CD4-positive, alpha-beta T cell (primary cell): ENCODE results near the gene GNAQ. TPM values are rescaled to one million over a fixed set of nuclear protein-coding genes. Genes with fewer than 3 reads are reported as not detected.

ENCODE experiments used
- ATAC-seq: fragments of 200-7000 bp; cut with Tn5 transposase; one replicate; pipeline ENCODE4 v1.10.0; 2022; ENCODE audit warnings: mild to moderate bottlenecking; ENCODE audit not compliant: poor library complexity
- CTCF ChIA-PET: fragments of 350-600 bp; sonication (Branson Sonifier 250); formaldehyde crosslinking; loops from one replicate; lab custom pipeline; 2021; ENCODE audit warnings: antibody characterized with exemption, inconsistent platforms; lab: Charles Lee
- POLR2A ChIA-PET: fragments of 350-600 bp; sonication (Branson Sonifier 250); formaldehyde crosslinking; loops from one replicate; lab custom pipeline; 2021; ENCODE audit warnings: antibody characterized with exemption, inconsistent platforms; lab: Charles Lee
- DNase-seq, 14 experiments: peaks; one replicate each; pipeline ENCODE4 v3.0.0-alpha.2; 2013 to 2020; ENCODE audit warnings: mixed read lengths in 2 of 14
- H3K27ac ChIP-seq, 2 donors: one replicate each; pipeline versions ENCODE4 v1.5.1 to v1.7.0; 2013; ENCODE audit warnings: low read length in 2 of 2, low read depth in 1 of 2, mild to moderate bottlenecking in 1 of 2
- H3K27me3 ChIP-seq, 2 experiments: 1 replicate in 1 of 2; 2 replicates in 1 of 2; pipeline versions ENCODE4 v1.6.1 to v1.7.0; 2013; ENCODE audit warnings: low read length in 2 of 2, control low read depth in 1 of 2, mild to moderate bottlenecking in 1 of 2, moderate library complexity in 1 of 2; ENCODE audit not compliant: insufficient read depth in 2 of 2, control insufficient read depth in 1 of 2
- H3K36me3 ChIP-seq: one replicate; pipeline ENCODE4 v1.6.1; 2013; ENCODE audit warnings: low read length, control low read depth; ENCODE audit not compliant: insufficient read depth
- H3K4me1 ChIP-seq: one replicate; pipeline ENCODE4 v1.6.1; 2013; ENCODE audit warnings: low read length, control low read depth; ENCODE audit not compliant: insufficient read depth
- H3K4me3 ChIP-seq: one replicate; pipeline ENCODE4 v1.5.1; 2013; ENCODE audit warnings: mild to moderate bottlenecking, low read length, moderate library complexity
- H3K9me3 ChIP-seq, 2 experiments: 1 replicate in 1 of 2; 2 replicates in 1 of 2; pipeline versions ENCODE4 v1.6.1 to v1.7.0; 2013; ENCODE audit warnings: low read length in 2 of 2, mild to moderate bottlenecking in 2 of 2, control low read depth in 1 of 2, moderate library complexity in 1 of 2; ENCODE audit not compliant: control insufficient read depth in 1 of 2, insufficient read depth in 1 of 2
- H3K27ac Mint-ChIP-seq: one replicate; pipeline ENCODE4 v1.8.0; 2020; ENCODE audit warnings: mixed read lengths
- H3K27me3 Mint-ChIP-seq: one replicate; pipeline ENCODE4 v1.8.0; 2021; ENCODE audit warnings: mixed read lengths
- H3K36me3 Mint-ChIP-seq: one replicate; pipeline ENCODE4 v1.8.0; 2021; ENCODE audit warnings: low read depth, mixed read lengths
- H3K4me1 Mint-ChIP-seq: one replicate; pipeline ENCODE4 v1.8.0; 2021; ENCODE audit warnings: low read depth, mixed read lengths
- H3K4me3 Mint-ChIP-seq: one replicate; pipeline ENCODE4 v1.8.0; 2020; ENCODE audit warnings: mild to moderate bottlenecking, mixed read lengths
- H3K9me3 Mint-ChIP-seq: one replicate; pipeline ENCODE4 v1.8.0; 2020; ENCODE audit warnings: mixed read lengths
- CTCF ChIP-seq: fragments of 200-600 bp; IDR thresholded peaks from one replicate; pipeline ENCODE4 v1.8.0; 2022; ENCODE audit warnings: antibody characterized with exemption, mild to moderate bottlenecking
- intact Hi-C, 2 experiments: fragments of 100-400 bp; cut with DNase I in 1 of 2; cut with micrococcal nuclease in 1 of 2; formaldehyde crosslinking; loops; one replicate each; pipeline versions ENCODE4 v1.15.1 to v1.9.0; 2023 to 2025; cut with DNase I, micrococcal nuclease
- total RNA-seq, 174 experiments: library from RNA in 2 of 174; stranded (reverse) in 2 of 174; gene quantifications; one replicate each; pipeline ENCODE4 v1.2.3 and lab custom pipeline; 2021 to 2026

The GNAQ gene
- total RNA-seq, 2 experiments from 2014 or later = 55.5 to 55.9 TPM

GRCh38 chr9:77752554-77752953 is 279.1 kb downstream of the GNAQ start:
- POLR2A ChIA-PET = no interaction called here
- H3K4me1 ChIP-seq = no peaks in the 10 kb centered on the region
- Mint-ChIP-seq H3K27ac (no peak overlapping the region), H3K9me3 (peaks cover 3% of the 10 kb centered on the region), H3K4me3 (no peak overlapping the region), H3K36me3 (peaks cover 36% of the 10 kb centered on the region), H3K27me3 (no peaks in the 10 kb centered on the region), H3K4me1 (peaks cover 26% of the 10 kb centered on the region)
- no peak for ATAC-seq
- intact Hi-C loops = loop anchor here (5.0 to 10.0 kb wide), 2 partner anchors 298 to 320 kb away; no protein-coding TSS in a partner anchor
- CTCF ChIA-PET = interaction anchor here (0.7 kb wide), 1 partner anchor 319 kb away, joined by 3 read pairs; no protein-coding TSS in a partner anchor
- H3K27me3 ChIP-seq = no peaks in the 10 kb centered on the region
- H3K36me3 ChIP-seq = no peaks in the 10 kb centered on the region
- no peak overlapping the region for H3K27ac ChIP-seq
- no peak for DNase-seq
- H3K9me3 ChIP-seq = no peaks in the 10 kb centered on the region
- TF ChIP-seq CTCF = no peak
- H3K4me3 ChIP-seq = no peak overlapping the region

- POLR2A ChIA-PET = no interaction called here
- Histone ChIP-seq H3K27ac (no peak overlapping the region), H3K36me3 (no peaks in the 10 kb centered on the region), H3K27me3 (no peaks in the 10 kb centered on the region), H3K4me1 (no peaks in the 10 kb centered on the region), H3K9me3 (no peaks in the 10 kb centered on the region), H3K4me3 (no peak overlapping the region)
- TF ChIP-seq CTCF = peak; percentile 38
- intact Hi-C loops = loop anchor here (5.0 to 10.0 kb wide), 2 partner anchors 297 to 319 kb away; no protein-coding TSS in a partner anchor
- Mint-ChIP-seq H3K36me3 (peaks cover 25% of the 10 kb centered on the region), H3K4me1 (peaks cover 32% of the 10 kb centered on the region), H3K9me3 (no peaks in the 10 kb centered on the region), H3K4me3 (no peak overlapping the region), H3K27me3 (no peaks in the 10 kb centered on the region), H3K27ac (no peak overlapping the region)
- peak in 4 of 14 experiments; percentile 24 to 47 (median 39) for DNase-seq
- ATAC-seq = no peak
- CTCF ChIA-PET = no interaction called here
Measured at GRCh38 chr9:77751341-77752091, 280.1 kb downstream of the GNAQ start.

- ATAC-seq (no peak), DNase-seq (no peak)
- Histone ChIP-seq H3K27ac (no peak overlapping the region), H3K4me3 (no peak overlapping the region), H3K36me3 (no peaks in the 10 kb centered on the region), H3K4me1 (no peaks in the 10 kb centered on the region), H3K9me3 (no peaks in the 10 kb centered on the region), H3K27me3 (no peaks in the 10 kb centered on the region)
- H3K9me3 Mint-ChIP-seq = no peaks in the 10 kb centered on the region
- peaks cover 21% of the 10 kb centered on the region for H3K36me3 Mint-ChIP-seq
- H3K4me1 Mint-ChIP-seq = peaks cover 38% of the 10 kb centered on the region
- ChIA-PET POLR2A (no interaction called here), CTCF (no interaction called here)
- no peaks in the 10 kb centered on the region for H3K27me3 Mint-ChIP-seq
- no peak overlapping the region for H3K4me3 Mint-ChIP-seq
- intact Hi-C loops = loop anchor here (5.0 to 10.0 kb wide), 2 partner anchors 296 to 319 kb away; no protein-coding TSS in a partner anchor
- no peak for TF ChIP-seq CTCF
- no peak overlapping the region for H3K27ac Mint-ChIP-seq
Measured at GRCh38 chr9:77750981-77751340, 280.6 kb downstream of the GNAQ start.
